Fibroblast of lung (primary cell): ENCODE data around the gene PYM1. TPM values are rescaled to one million over a fixed set of nuclear protein-coding genes. Genes with fewer than 3 reads are reported as not detected.
"Not testable (repeated sequence)": the region's sequence is repeated elsewhere in the genome, so short reads cannot be mapped to it uniquely, and the experiment has no call there.

ENCODE experiments used
- DNase-seq, 2 donors: peaks; one replicate each; pipeline versions ENCODE4 v3.0.0 to v3.0.0-alpha.2; 2010; ENCODE audit warnings: low read depth in 2 of 2
- H2AFZ ChIP-seq: 2 replicates; pipeline ENCODE4 v1.5.1; 2012; ENCODE audit warnings: low read length, control low read depth, inconsistent platforms
- H3K27ac ChIP-seq: 2 replicates; pipeline ENCODE4 v1.5.1; 2011; ENCODE audit warnings: low read length, control low read depth; ENCODE audit not compliant: insufficient read depth
- H3K27me3 ChIP-seq: 2 replicates; pipeline ENCODE4 v1.5.1; 2011; ENCODE audit warnings: mild to moderate bottlenecking, low read length; ENCODE audit not compliant: control insufficient read depth, insufficient read depth
- H3K36me3 ChIP-seq: 2 replicates; pipeline ENCODE4 v1.5.1; 2011; ENCODE audit warnings: low read length; ENCODE audit not compliant: control insufficient read depth, insufficient read depth
- H3K4me1 ChIP-seq: 2 replicates; pipeline ENCODE4 v1.5.1; 2011; ENCODE audit warnings: low read length; ENCODE audit not compliant: control insufficient read depth, insufficient read depth; ENCODE audit errors: extremely low read depth
- H3K4me2 ChIP-seq: 2 replicates; pipeline ENCODE4 v1.5.1; 2011; ENCODE audit warnings: low read length, control low read depth; ENCODE audit not compliant: insufficient read depth; ENCODE audit errors: extremely low read depth
- H3K4me3 ChIP-seq, 4 experiments: fragments of 200-600 bp in 1 of 4; sonication (generic) in 1 of 4; replicated peaks in 1 of 4; 2 replicates each; pipeline ENCODE4 v1.5.1; 2011 to 2016; ENCODE audit warnings: low read length in 4 of 4, low read depth in 3 of 4, mild to moderate bottlenecking in 3 of 4, control low read depth in 2 of 4, inconsistent platforms in 1 of 4, mixed read lengths in 1 of 4; ENCODE audit not compliant: insufficient read depth in 1 of 4; ENCODE audit errors: control extremely low read depth in 1 of 4
- H3K79me2 ChIP-seq: 2 replicates; pipeline ENCODE4 v1.5.1; 2012; ENCODE audit warnings: mild to moderate bottlenecking, low read length, inconsistent platforms; ENCODE audit not compliant: control insufficient read depth, insufficient read depth
- H3K9ac ChIP-seq: 2 replicates; pipeline ENCODE4 v1.5.1; 2011; ENCODE audit warnings: mild to moderate bottlenecking, low read length, control low read depth; ENCODE audit not compliant: insufficient read depth
- H3K9me3 ChIP-seq: 2 replicates; pipeline ENCODE4 v1.5.1; 2012; ENCODE audit warnings: low read depth, low read length; ENCODE audit not compliant: control insufficient read depth, insufficient read depth
- H4K20me1 ChIP-seq: 2 replicates; pipeline ENCODE4 v1.5.1; 2011; ENCODE audit warnings: low read length; ENCODE audit not compliant: control insufficient read depth, insufficient read depth; ENCODE audit errors: extremely low read depth
- EZH2 ChIP-seq: IDR thresholded peaks from 2 replicates; pipeline ENCODE4 v1.5.1; 2012; ENCODE audit warnings: low read length, control low read depth, mild to moderate bottlenecking; ENCODE audit errors: missing control alignments
- polyA plus RNA-seq, 2 donors: library from polyadenylated mRNA; depleted of rRNA in 1 of 2; stranded (reverse) in 1 of 2; unstranded in 1 of 2; fragments of >200 nt; gene quantifications; 2 replicates each; pipeline ENCODE4 v1.2.1, GENCODE V29; 2011 to 2012; ENCODE audit warnings: missing spikeins in 1 of 2
- total RNA-seq: library from RNA; depleted of rRNA; stranded (reverse); fragments of >200 nt; gene quantifications from 2 replicates; pipeline ENCODE4 v1.2.1, GENCODE V29; 2014
- TF ChIP-seq, protein P1 (sequence below), 2 donors: IDR thresholded peaks in 1 of 2; conservative IDR thresholded peaks in 1 of 2; 1 replicate in 1 of 2; 2 replicates in 1 of 2; pipeline ENCODE4 v1.5.1; 2011 to 2012; ENCODE audit warnings: low read length in 2 of 2, control low read depth in 1 of 2, inconsistent platforms in 1 of 2, low read depth in 1 of 2, mild to moderate bottlenecking in 1 of 2

PYM1 gene
- total and polyA plus RNA-seq, 2 donors (not counting 1 experiment from before 2014, with no cell fraction given): 27.8 to 38.6 TPM

DNA sequence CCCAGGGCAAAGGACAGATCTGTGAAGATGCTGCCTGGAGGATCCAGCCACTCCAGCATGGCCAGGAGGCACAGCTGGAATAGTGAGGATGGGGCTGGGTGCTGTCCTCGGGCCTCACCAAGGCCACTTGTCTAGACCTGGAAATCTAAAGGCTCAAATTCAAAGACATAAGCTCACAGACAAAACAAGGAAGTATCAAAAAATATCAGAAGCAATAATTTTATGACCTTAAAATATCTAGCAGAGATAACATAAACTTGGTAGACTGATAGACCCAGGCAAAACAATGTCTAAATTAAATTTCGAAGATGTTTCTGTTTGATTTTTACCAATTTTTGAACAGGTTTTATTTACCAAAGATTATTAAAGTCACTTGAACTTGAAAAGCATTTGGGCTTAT, 62.4 kb downstream of the PYM1 start:
- H3K9me3 ChIP-seq: no peaks in the 10 kb centered on the region

DNA sequence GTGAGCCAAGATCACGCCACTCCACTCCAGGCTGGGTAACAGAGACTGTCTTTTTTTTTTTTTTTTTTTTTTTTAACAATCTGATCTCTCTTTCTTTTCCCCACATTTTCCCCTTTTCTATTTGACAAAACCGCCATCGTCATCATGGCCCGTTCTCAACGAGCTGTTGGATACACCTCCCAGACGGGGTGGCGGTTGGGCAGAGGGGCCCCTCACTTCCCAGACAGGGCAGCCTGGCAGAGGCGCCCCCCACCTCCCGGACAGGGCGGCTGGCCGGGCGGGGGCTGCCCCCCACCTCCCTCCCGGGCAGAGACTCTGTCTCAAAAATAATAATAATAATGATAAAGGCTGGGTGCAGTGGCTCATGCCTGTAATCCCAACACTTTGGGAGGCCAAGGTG, 64.8 kb downstream of the PYM1 start:
- not testable (repeated sequence) for H3K4me2 ChIP-seq, H3K27ac ChIP-seq, H3K4me1 ChIP-seq, H2AFZ ChIP-seq, H3K9me3 ChIP-seq, H3K79me2 ChIP-seq, H3K9ac ChIP-seq, DNase-seq, H3K27me3 ChIP-seq, H3K4me3 ChIP-seq, H4K20me1 ChIP-seq, H3K36me3 ChIP-seq

More for the DNA sequence above, 62.4 kb downstream of the PYM1 start:
- Histone ChIP-seq H3K79me2 (no peaks in the 10 kb centered on the region), H3K27me3 (no peaks in the 10 kb centered on the region), H3K4me3 (no peak overlapping the region), H2AFZ (no peak overlapping the region), H4K20me1 (no peaks in the 10 kb centered on the region), H3K36me3 (no peaks in the 10 kb centered on the region), H3K4me1 (no peaks in the 10 kb centered on the region), H3K9ac (no peak overlapping the region), H3K4me2 (no peak overlapping the region), H3K27ac (no peak overlapping the region)
- no peak for DNase-seq
- no peak for TF ChIP-seq EZH2
- TF ChIP-seq, protein P1, sequence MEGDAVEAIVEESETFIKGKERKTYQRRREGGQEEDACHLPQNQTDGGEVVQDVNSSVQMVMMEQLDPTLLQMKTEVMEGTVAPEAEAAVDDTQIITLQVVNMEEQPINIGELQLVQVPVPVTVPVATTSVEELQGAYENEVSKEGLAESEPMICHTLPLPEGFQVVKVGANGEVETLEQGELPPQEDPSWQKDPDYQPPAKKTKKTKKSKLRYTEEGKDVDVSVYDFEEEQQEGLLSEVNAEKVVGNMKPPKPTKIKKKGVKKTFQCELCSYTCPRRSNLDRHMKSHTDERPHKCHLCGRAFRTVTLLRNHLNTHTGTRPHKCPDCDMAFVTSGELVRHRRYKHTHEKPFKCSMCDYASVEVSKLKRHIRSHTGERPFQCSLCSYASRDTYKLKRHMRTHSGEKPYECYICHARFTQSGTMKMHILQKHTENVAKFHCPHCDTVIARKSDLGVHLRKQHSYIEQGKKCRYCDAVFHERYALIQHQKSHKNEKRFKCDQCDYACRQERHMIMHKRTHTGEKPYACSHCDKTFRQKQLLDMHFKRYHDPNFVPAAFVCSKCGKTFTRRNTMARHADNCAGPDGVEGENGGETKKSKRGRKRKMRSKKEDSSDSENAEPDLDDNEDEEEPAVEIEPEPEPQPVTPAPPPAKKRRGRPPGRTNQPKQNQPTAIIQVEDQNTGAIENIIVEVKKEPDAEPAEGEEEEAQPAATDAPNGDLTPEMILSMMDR (conservative IDR thresholded peaks at IDR 0.05 in 1 of 2, IDR thresholded peaks at IDR 0.05 in 1 of 2; ENCODE audit: low read depth in 1 of 2, low read length in 2 of 2): no peak

DNA sequence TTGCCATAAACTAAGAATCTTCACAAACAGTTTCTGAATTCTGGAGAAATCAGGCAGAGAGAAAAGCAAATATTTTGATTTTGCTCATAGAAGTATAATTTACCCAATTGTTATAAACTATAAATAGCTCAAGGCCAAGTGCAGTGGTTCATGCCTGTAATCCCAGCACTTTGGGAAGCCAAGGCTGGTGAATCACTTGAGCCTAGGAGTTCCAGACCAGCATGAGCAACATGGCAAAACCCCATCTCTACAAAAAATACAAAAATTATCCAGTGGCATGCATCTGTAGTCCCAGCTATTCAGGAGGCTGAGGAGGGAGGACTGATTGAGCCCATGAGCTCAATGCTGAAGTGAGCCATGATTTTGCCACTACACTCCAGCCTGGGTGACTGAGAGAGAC, 65.4 kb downstream of the PYM1 start:
- H3K4me3 ChIP-seq: no peak overlapping the region
- H3K36me3 ChIP-seq: no peaks in the 10 kb centered on the region
- H3K4me2 ChIP-seq: no peak overlapping the region
- no peaks in the 10 kb centered on the region for H3K27me3 ChIP-seq
- H3K9ac ChIP-seq: no peak overlapping the region
- TF ChIP-seq EZH2: no peak
- TF ChIP-seq, protein P1 (conservative IDR thresholded peaks at IDR 0.05 in 1 of 2, IDR thresholded peaks at IDR 0.05 in 1 of 2; ENCODE audit: low read depth in 1 of 2, low read length in 2 of 2): no peak
- no peaks in the 10 kb centered on the region for H3K9me3 ChIP-seq
- no peaks in the 10 kb centered on the region for H3K4me1 ChIP-seq
- H3K79me2 ChIP-seq: no peaks in the 10 kb centered on the region
- H2AFZ ChIP-seq: no peak overlapping the region
- no peak overlapping the region for H3K27ac ChIP-seq
- no peak for DNase-seq
- no peaks in the 10 kb centered on the region for H4K20me1 ChIP-seq

DNA sequence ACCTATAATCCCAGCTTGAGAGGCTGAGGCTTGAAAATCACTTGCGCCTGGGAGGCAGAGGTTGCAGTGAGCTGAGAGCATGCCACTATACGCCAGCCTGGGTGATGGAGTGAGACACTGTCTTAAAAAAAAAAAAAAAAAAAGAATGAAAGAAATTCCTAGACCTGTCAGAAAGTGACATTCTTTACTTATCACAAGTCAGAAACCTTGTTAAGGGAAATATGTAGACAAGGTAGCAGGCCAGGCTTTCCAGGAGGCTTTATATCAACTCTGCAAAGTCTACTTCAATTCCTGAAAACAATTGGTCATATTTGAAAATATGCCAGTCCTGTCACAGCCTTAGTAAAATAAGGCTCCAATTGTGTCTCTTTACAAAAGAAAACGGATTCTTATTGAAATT, 65.8 kb downstream of the PYM1 start:
- no peak for DNase-seq
- TF ChIP-seq, protein P1 (conservative IDR thresholded peaks at IDR 0.05 in 1 of 2, IDR thresholded peaks at IDR 0.05 in 1 of 2; ENCODE audit: low read depth in 1 of 2, low read length in 2 of 2): no peak
- no peak for TF ChIP-seq EZH2
- H2AFZ ChIP-seq: no peak overlapping the region
- H3K9ac ChIP-seq: no peak overlapping the region
- H3K79me2 ChIP-seq: no peaks in the 10 kb centered on the region
- H3K27ac ChIP-seq: no peak overlapping the region
- no peaks in the 10 kb centered on the region for H3K36me3 ChIP-seq
- no peaks in the 10 kb centered on the region for H4K20me1 ChIP-seq
- H3K4me2 ChIP-seq: no peak overlapping the region
- no peaks in the 10 kb centered on the region for H3K9me3 ChIP-seq
- no peaks in the 10 kb centered on the region for H3K4me1 ChIP-seq
- no peaks in the 10 kb centered on the region for H3K27me3 ChIP-seq
- H3K4me3 ChIP-seq: no peak overlapping the region
